ENCODE measurements around the gene TBX2.

Gene TBX2

GRCh38 chr17:61454381-61455323 is 55.0 kb downstream of the TBX2 start:
- no peak for DNase-seq (ENCODE audit: low read depth)

- no peak for DNase-seq (ENCODE audit: low read depth)
These were observed 55.8 kb downstream of the TBX2 start for GRCh38 chr17:61455324-61456060.

- DNase-seq (ENCODE audit: low read depth): no peak
These were observed 56.5 kb downstream of the TBX2 start for GRCh38 chr17:61456061-61456681.

- no peak for DNase-seq (ENCODE audit: low read depth)
These were observed 57.1 kb downstream of the TBX2 start for GRCh38 chr17:61456688-61457225.

GRCh38 chr17:61457226-61457983 is 57.8 kb downstream of the TBX2 start:
- no peak for DNase-seq (ENCODE audit: low read depth)

GRCh38 chr17:61458000-61458399 is 58.4 kb downstream of the TBX2 start:
- DNase-seq (ENCODE audit: low read depth): no peak

- DNase-seq (ENCODE audit: low read depth): no peak
These were observed 58.9 kb downstream of the TBX2 start for GRCh38 chr17:61458421-61459141.

Measured in activated T-helper 1 cell treated with Interleukin-2 at 50 U/mL for 16 hours (primary cell).